ENCODE data around the gene SEMA3B. TPM values are rescaled to one million over a fixed set of nuclear protein-coding genes. Genes with fewer than 3 reads are reported as not detected.

The SEMA3B gene
- total and polyA plus RNA-seq, 9 of the 15 experiments (the other 6 are each of a cell fraction or from before 2014, with no cell fraction given): 0.03 to 1.8 (median 0.55) TPM; not detected in 1

GRCh38 chr3:50251220-50251619 is 17.7 kb upstream of the SEMA3B start (continued):
- TF ChIP-seq RBM14 (IDR thresholded peaks at IDR 0.05; ENCODE audit: borderline replicate concordance, insufficient read depth, low read depth, low read length) (no peak), SNAPC5 (CRISPR knock-in tag; IDR thresholded peaks at IDR 0.05) (no peak), RHOXF2B (CRISPR knock-in tag; conservative IDR thresholded peaks at IDR 0.05) (no peak), SP1 (CRISPR knock-in tag; IDR thresholded peaks at IDR 0.05) (no peak), ZKSCAN3 (CRISPR knock-in tag; IDR thresholded peaks at IDR 0.05) (no peak), SMARCA5 (IDR thresholded peaks at IDR 0.05) (0 out of 2 replicates have a peak, but pooled peaks have one; percentile 21), CBFA2T2 (conservative IDR thresholded peaks at IDR 0.05) (peak; percentile 60), NFYB (IDR thresholded peaks at IDR 0.05; ENCODE audit: extremely low read depth, insufficient read length) (no peak), CBFA2T3 (IDR thresholded peaks at IDR 0.05) (peak; percentile 81), TEAD4 (IDR thresholded peaks at IDR 0.05; ENCODE audit: low read length) (peak; percentile 62), TEAD4 (CRISPR knock-in tag; IDR thresholded peaks at IDR 0.05; ENCODE audit: borderline replicate concordance) (no peak), NFRKB (IDR thresholded peaks at IDR 0.05; ENCODE audit: low read depth) (no peak), PTTG1 (tag; IDR thresholded peaks at IDR 0.05; ENCODE audit: low read depth) (no peak), ATF3 (IDR thresholded peaks at IDR 0.05) (peak; percentile 41; the same call in 1 of the 2 replicates), ATF3 (CRISPR knock-in tag; conservative IDR thresholded peaks at IDR 0.05) (no peak), MYBL2 (IDR thresholded peaks at IDR 0.05; ENCODE audit: low read depth) (no peak), MYBL2 (CRISPR knock-in tag; IDR thresholded peaks at IDR 0.05; ENCODE audit: borderline replicate concordance) (no peak), ZNF175 (CRISPR knock-in tag; IDR thresholded peaks at IDR 0.05; ENCODE audit: low read depth) (no peak), ZBTB33 (CRISPR knock-in tag; IDR thresholded peaks at IDR 0.05) (0 out of 2 replicates have a peak, but pooled peaks have one; percentile 22), SMC3 (conservative IDR thresholded peaks at IDR 0.05; ENCODE audit: insufficient read depth, low read depth, low read length) (no peak), FOXA3 (CRISPR knock-in tag; conservative IDR thresholded peaks at IDR 0.05 in 1 of 2, IDR thresholded peaks at IDR 0.05 in 1 of 2) (no peak), BCL6 (CRISPR knock-in tag; IDR thresholded peaks at IDR 0.05) (no peak), RB1 (IDR thresholded peaks at IDR 0.05; ENCODE audit: low read depth) (no peak), CREB5 (CRISPR knock-in tag; IDR thresholded peaks at IDR 0.05) (no peak)
